ENCODE results near the gene SARDH. TPM values are rescaled to one million over a fixed set of nuclear protein-coding genes. Genes with fewer than 3 reads are reported as not detected.

SARDH gene
- polyA plus RNA-seq, 3 donors: not detected

- Histone ChIP-seq H2AFZ (ENCODE audit: insufficient read depth, low read depth, low read length, poor library complexity, severe bottlenecking) (no peak overlapping the region), H3K79me2 (ENCODE audit: insufficient read depth, low read length) (no peaks in the 10 kb centered on the region), H3K27me3 (ENCODE audit: control insufficient read depth in 2 of 2, insufficient read depth in 2 of 2, low read length in 2 of 2) (no peaks in the 10 kb centered on the region), H3K4me2 (replicated peaks; ENCODE audit: extremely low read depth, low read length, poor library complexity, severe bottlenecking) (no peak overlapping the region), H3K9me3 (replicated peaks in 1 of 2; ENCODE audit: control insufficient read depth in 1 of 2, insufficient read depth in 1 of 2, low read length in 2 of 2) (peaks cover 11 to 18% of the 10 kb centered on the region in 2 donors), H3K9ac (ENCODE audit: insufficient read depth, low read length, poor library complexity, severe bottlenecking) (no peak overlapping the region), H3K27ac (ENCODE audit: low read depth in 1 of 2, low read length in 2 of 2) (no peak overlapping the region), H4K20me1 (ENCODE audit: insufficient read depth, low read length) (no peaks in the 10 kb centered on the region), H3K36me3 (replicated peaks in 1 of 2; ENCODE audit: control insufficient read depth in 1 of 2, insufficient read depth in 2 of 2, low read length in 2 of 2) (peaks cover 34 to 65% of the 10 kb centered on the region in 2 donors), H3K4me3 (replicated peaks in 1 of 3; ENCODE audit: low read depth in 2 of 3, low read length in 3 of 3) (no peak overlapping the region), H3K4me1 (ENCODE audit: control insufficient read depth in 1 of 2, insufficient read depth in 2 of 2, low read length in 2 of 2) (no peaks in the 10 kb centered on the region)
- H3K27me3 Mint-ChIP-seq (ENCODE audit: low read depth in 3 of 3): peaks cover 0 to 3% (median 0%) of the 10 kb centered on the region in 3 donors
- no peaks in the 10 kb centered on the region for H3K4me1 Mint-ChIP-seq
- WGBS (ENCODE audit: insufficient coverage): 96% methylated on average over 19 of the region's 26 CpGs
- DNase-seq: no peak
- no peak overlapping the region for H3K27ac Mint-ChIP-seq
- H3K36me3 Mint-ChIP-seq: peaks cover 58% of the 10 kb centered on the region in 2 donors
- peaks cover 15 to 22% (median 18%) of the 10 kb centered on the region in 7 donors for H3K9me3 Mint-ChIP-seq
- intact Hi-C loops (cut with micrococcal nuclease): no loop called here
- no peak for TF ChIP-seq CTCF (IDR thresholded peaks at IDR 0.05)
- no peak overlapping the region for H3K4me3 Mint-ChIP-seq
These were observed 25.4 kb upstream of the SARDH start for GRCh38 chr9:133763272-133764183.

GRCh38 chr9:133762488-133763271 lies 24.5 kb upstream of the SARDH start:
- Histone ChIP-seq H3K27me3 (ENCODE audit: control insufficient read depth in 2 of 2, insufficient read depth in 2 of 2, low read length in 2 of 2) (no peaks in the 10 kb centered on the region), H3K9ac (ENCODE audit: insufficient read depth, low read length, poor library complexity, severe bottlenecking) (no peak overlapping the region), H3K27ac (ENCODE audit: low read depth in 1 of 2, low read length in 2 of 2) (no peak overlapping the region), H3K9me3 (replicated peaks in 1 of 2; ENCODE audit: control insufficient read depth in 1 of 2, insufficient read depth in 1 of 2, low read length in 2 of 2) (peaks cover 4 to 9% of the 10 kb centered on the region in 2 donors), H3K79me2 (ENCODE audit: insufficient read depth, low read length) (no peaks in the 10 kb centered on the region), H3K4me1 (ENCODE audit: control insufficient read depth in 1 of 2, insufficient read depth in 2 of 2, low read length in 2 of 2) (no peaks in the 10 kb centered on the region), H3K4me3 (replicated peaks in 1 of 3; ENCODE audit: low read depth in 2 of 3, low read length in 3 of 3) (no peak overlapping the region), H3K4me2 (replicated peaks; ENCODE audit: extremely low read depth, low read length, poor library complexity, severe bottlenecking) (no peak overlapping the region), H4K20me1 (ENCODE audit: insufficient read depth, low read length) (no peaks in the 10 kb centered on the region), H3K36me3 (replicated peaks in 1 of 2; ENCODE audit: control insufficient read depth in 1 of 2, insufficient read depth in 2 of 2, low read length in 2 of 2) (peaks cover 26 to 56% of the 10 kb centered on the region in 2 donors), H2AFZ (ENCODE audit: insufficient read depth, low read depth, low read length, poor library complexity, severe bottlenecking) (no peak overlapping the region)
- Mint-ChIP-seq H3K27me3 (ENCODE audit: low read depth in 3 of 3) (peaks cover 0 to 3% (median 0%) of the 10 kb centered on the region in 3 donors), H3K9me3 (peaks cover 6 to 14% (median 10%) of the 10 kb centered on the region in 7 donors), H3K4me3 (no peak overlapping the region), H3K27ac (no peak overlapping the region), H3K36me3 (peaks cover 49 to 50% of the 10 kb centered on the region in 2 donors), H3K4me1 (no peaks in the 10 kb centered on the region)
- no peak for TF ChIP-seq CTCF (IDR thresholded peaks at IDR 0.05)
- WGBS (ENCODE audit: insufficient coverage): 96% methylated on average over 16 of the region's 19 CpGs
- no peak for DNase-seq
- intact Hi-C loops (cut with micrococcal nuclease): no loop called here
